ENCODE measurements around the gene DDT. TPM values are rescaled to one million over a fixed set of nuclear protein-coding genes. Genes with fewer than 3 reads are reported as not detected.
"Not testable (repeated sequence)": the region's sequence is repeated elsewhere in the genome, so short reads cannot be mapped to it uniquely, and the experiment has no call there.

The DDT gene
- total RNA-seq, 1 donor from 2014 or later, result 113 TPM

- DNase-seq (ENCODE audit: low read depth in 2 of 2), result peak in 1 of 2 donors; percentile 49
These were observed 15.5 kb upstream of the DDT start for GRCh38 chr22:23989583-23990244.

- not testable (repeated sequence) for DNase-seq (ENCODE audit: low read depth in 2 of 2)
These were observed 12.4 kb upstream of the DDT start for GRCh38 chr22:23986538-23987178.

- DNase-seq (ENCODE audit: low read depth in 2 of 2), result not testable (repeated sequence)
These were observed 11.8 kb upstream of the DDT start for GRCh38 chr22:23986089-23986488.

- DNase-seq (ENCODE audit: low read depth in 2 of 2), result no peak
These were observed 10.2 kb upstream of the DDT start for GRCh38 chr22:23984430-23984829.

GRCh38 chr22:23980567-23980966, 6.3 kb upstream of the DDT start:
- not testable (repeated sequence) for DNase-seq (ENCODE audit: low read depth in 2 of 2)

GRCh38 chr22:23979557-23980240, 5.5 kb upstream of the DDT start, which contains the start of gene GSTT2:
Gene GSTT2 (plus strand): TSS chr22:23980134.
- not testable (repeated sequence) for DNase-seq (ENCODE audit: low read depth in 2 of 2)

GRCh38 chr22:23977304-23977703, 3.1 kb upstream of the DDT start:
- DNase-seq (ENCODE audit: low read depth in 2 of 2), result not testable (repeated sequence)

- DNase-seq (ENCODE audit: low read depth in 2 of 2), result not testable (repeated sequence)
These were observed 653 bp upstream of the DDT start for GRCh38 chr22:23974836-23975352.

- DNase-seq (ENCODE audit: low read depth in 2 of 2), result not testable (repeated sequence)
These were observed 2.3 kb downstream of the DDT start for GRCh38 chr22:23971927-23972326.

GRCh38 chr22:23970816-23971486, 3.3 kb downstream of the DDT start:
- DNase-seq (ENCODE audit: low read depth in 2 of 2), result no peak

- DNase-seq (ENCODE audit: low read depth in 2 of 2), result no peak
These were observed 4.0 kb downstream of the DDT start for GRCh38 chr22:23970201-23970641.

- no peak for DNase-seq (ENCODE audit: low read depth in 2 of 2)
These were observed 5.2 kb downstream of the DDT start for GRCh38 chr22:23969071-23969470.

- DNase-seq (ENCODE audit: low read depth in 2 of 2), result not testable (repeated sequence)
These were observed 7.7 kb downstream of the DDT start, which contains the start of gene DDTL for GRCh38 chr22:23966568-23966967. Gene DDTL (plus strand): TSS chr22:23966888. CDS start chr22:23966915, 27 bp downstream.

GRCh38 chr22:23966094-23966493, 8.1 kb downstream of the DDT start:
- not testable (repeated sequence) for DNase-seq (ENCODE audit: low read depth in 2 of 2)

GRCh38 chr22:23961084-23961771, 13.0 kb downstream of the DDT start, which contains the start of gene GSTT2B:
Gene GSTT2B (minus strand): TSS chr22:23961195. CDS start chr22:23961131, 64 bp downstream.
- not testable (repeated sequence) for DNase-seq (ENCODE audit: low read depth in 2 of 2)

GRCh38 chr22:23956301-23956900, 17.8 kb downstream of the DDT start:
- peak; percentile 76 to 80 for DNase-seq (ENCODE audit: low read depth in 2 of 2)

- DNase-seq (ENCODE audit: low read depth in 2 of 2), result not testable (repeated sequence)
These were observed 18.4 kb downstream of the DDT start for GRCh38 chr22:23955886-23956285.

GRCh38 chr22:23954991-23955305, 19.3 kb downstream of the DDT start:
- not testable (repeated sequence) for DNase-seq (ENCODE audit: low read depth in 2 of 2)

- not testable (repeated sequence) for DNase-seq (ENCODE audit: low read depth in 2 of 2)
These were observed 19.8 kb downstream of the DDT start for GRCh38 chr22:23954193-23954990.

GRCh38 chr22:23953485-23953884, 20.8 kb downstream of the DDT start:
- DNase-seq (ENCODE audit: low read depth in 2 of 2), result not testable (repeated sequence)
